GM21619 (cell line): ENCODE measurements around the gene RAD51B.
"Not testable (repeated sequence)": the region's sequence is repeated elsewhere in the genome, so short reads cannot be mapped to it uniquely, and the experiment has no call there.

Experiments
- ATAC-seq: cut with Tn5 transposase; IDR thresholded peaks from one replicate; pipeline ENCODE4 v1.9.1; 2021; ENCODE audit not compliant: unreplicated experiment

RAD51B gene

DNA sequence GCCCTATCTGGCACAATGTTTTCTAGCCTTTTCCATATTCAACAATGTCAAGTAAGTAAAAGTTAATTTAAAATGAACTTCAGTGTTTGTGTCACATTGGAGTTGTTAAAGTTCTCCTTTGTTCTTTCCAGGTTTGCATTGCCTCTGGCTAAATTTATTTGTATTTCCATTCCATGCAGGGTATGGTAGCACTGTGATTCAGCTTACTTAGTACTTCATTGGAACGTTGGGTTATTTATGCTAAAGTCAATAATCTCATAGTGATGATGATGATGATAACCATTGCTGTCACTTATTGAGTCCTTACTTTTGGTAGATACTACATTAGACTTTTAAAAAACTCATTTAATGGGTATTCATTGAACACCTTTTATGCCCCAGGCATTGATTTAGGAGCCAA lies 286.9 kb downstream of the RAD51B start:
- ATAC-seq = no peak

DNA sequence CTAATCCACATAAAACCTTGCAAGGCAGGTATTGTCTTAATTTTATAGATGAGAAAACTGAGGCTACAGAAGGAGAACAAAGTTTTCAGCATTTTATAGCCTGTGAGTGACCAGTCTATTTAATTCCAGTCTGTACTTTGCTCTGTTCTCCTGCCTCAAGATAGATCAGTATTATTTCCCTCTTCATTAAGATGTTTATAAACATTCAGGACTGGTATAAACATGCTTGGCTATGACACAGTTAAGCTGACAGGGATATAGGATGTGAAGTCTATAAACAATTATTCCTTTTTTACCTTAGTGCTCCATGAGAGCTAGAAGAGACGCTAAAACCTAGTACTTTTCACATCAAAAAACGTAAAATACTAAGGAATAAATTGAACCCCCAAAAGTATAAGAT lies 287.3 kb downstream of the RAD51B start:
- no peak for ATAC-seq

DNA sequence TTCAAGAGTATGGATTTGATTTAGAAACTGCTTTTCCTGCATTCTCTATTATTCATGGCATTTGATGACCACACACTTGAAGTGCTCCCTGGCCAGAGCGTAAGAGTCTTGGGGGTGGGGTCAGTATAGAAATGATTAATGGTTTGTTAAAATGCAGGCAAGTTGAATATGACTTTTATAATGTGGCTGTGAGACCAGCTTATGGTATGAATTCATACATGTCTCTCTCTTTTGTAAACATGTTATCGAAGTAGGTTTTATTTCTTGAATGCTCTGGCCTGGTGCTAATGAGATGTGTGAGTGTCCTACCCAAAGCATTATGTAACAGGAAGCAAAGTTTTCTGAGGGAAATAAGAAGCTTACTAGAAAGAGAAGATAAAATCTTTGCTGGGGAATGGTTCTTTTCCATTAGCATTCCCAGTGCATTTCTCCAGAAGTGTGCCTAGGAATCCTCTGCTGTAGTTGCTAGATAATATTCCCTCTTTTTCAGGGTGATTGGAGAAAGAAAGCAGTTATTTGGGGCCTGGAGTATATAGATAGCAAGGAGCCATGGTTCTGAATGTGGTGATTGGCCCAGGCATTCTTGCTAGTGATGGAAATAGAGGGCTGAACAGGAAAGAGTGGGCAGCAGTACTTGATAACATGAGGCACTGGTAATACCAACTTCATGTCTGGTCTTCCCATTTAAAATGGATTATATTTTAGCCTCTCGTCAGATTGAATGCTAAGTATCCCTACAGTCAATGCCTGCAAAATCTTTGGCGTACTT lies 289.7 kb downstream of the RAD51B start:
- no peak for ATAC-seq

DNA sequence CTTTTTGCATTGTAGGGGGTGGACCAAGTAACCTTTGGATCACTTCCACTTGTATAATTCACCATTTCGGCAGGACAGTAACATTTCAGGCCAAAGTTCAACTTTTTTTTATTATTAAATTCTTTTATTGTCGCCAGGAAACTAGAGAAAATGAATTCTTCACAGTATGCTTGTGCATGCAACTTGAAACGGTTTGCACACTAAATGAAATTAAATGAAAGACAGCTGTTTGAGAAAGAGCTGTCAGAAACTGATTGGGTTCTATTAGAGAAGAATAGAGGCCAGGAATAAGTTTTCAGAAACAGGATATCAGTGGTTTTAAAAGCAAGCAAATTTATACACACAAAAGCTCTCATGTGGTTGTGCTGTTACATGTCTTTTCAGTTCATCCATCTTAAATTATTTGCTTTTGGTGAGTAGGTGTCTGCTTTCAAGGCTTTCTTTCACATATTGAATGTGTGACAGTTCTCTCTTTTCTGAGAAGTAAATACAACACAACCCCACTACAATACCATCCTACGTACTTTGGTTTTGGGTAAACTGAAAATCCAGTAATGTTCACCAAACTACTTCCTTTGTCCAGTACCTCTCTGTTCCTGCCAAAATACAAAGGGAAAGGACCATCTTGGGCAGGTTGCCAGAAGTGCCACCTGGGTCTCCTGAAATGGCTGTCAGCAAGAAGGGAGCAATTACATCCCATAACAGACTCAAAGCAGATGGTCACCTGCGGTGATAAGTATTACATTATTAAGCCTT lies 291.7 kb downstream of the RAD51B start:
- ATAC-seq = no peak

DNA sequence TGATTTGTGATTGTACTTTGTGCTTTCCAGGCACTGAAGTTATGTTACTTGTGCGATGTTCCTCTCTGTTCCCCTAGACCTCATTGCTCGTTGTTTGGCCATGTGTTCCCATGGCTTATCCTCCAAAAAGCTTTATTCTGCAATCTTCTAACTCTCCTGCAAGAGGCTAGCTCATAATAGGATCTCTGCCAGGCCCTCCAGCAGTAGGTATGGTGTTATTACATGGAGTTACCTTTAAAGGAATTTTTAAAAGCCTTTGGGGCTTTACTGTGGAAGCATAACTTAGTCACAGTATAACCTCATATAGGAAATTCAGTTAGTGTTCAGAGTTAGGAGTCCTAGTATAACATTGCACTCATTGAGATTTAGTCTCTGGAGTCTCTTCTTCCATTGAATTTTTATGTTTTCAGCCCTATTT lies 292.3 kb downstream of the RAD51B start:
- ATAC-seq = no peak

DNA sequence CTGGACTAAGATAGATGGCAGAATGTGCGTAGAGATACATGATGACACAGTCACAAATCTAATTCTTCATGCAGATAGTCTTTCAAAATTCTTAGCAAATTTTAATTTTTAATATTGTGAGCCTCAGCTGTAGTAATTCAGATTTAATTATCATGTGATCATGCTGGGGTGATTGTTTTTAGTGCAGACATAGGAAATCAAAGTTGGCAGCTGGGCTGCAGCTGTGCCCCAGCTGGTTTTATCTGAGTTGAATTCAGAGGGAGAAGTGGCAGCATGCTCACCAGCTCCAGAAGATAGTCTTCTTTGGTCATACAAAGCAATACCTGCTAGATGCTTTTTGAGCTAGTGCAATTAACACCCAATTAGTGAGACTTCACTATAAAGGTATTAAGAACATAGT lies 292.9 kb downstream of the RAD51B start:
- ATAC-seq = no peak

DNA sequence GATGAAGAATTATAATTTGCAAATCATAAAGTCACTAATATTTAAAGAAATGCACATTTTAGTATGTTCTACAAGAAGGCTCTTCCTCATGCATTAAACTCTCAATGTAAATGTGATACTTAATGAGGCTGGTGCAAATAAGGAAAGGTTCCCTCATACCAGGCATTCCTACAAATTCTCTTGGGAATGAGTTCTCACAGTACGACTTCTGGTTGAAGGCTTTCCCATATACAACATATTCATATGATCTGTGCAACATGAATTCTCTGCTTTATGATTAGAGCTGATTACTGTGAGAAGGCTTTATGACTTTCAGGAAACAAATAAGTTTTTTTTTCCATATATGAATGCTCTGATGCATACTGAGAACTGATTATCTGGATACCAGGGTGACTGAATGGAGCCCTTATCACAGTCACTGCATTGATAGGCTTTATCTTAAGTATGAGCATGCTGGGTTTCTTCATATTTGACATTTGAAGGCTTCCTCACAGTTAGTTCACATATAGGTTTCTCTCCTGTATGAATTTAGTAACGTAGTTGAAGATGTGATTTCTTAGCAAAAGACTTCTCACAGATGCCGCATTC lies 293.9 kb downstream of the RAD51B start:
- no peak for ATAC-seq

DNA sequence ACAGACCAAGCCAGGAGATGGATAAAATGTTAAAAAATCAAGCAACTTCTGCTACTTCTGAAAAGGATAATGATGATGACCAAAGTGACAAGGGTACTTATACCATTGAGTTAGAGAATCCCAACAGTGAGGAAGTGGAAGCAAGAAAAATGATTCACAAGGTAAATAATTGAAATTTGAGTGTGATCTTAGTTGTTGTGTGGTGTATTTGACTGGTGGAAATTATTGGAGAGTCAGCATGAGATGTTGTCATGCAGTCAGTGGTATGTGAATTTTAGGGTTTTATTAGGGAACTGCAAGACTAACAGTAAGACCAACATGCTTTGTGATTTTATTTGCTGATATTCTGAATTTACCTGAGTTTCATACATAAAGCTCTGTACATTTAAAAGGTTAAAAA lies 296.4 kb downstream of the RAD51B start:
- ATAC-seq = not testable (repeated sequence)

DNA sequence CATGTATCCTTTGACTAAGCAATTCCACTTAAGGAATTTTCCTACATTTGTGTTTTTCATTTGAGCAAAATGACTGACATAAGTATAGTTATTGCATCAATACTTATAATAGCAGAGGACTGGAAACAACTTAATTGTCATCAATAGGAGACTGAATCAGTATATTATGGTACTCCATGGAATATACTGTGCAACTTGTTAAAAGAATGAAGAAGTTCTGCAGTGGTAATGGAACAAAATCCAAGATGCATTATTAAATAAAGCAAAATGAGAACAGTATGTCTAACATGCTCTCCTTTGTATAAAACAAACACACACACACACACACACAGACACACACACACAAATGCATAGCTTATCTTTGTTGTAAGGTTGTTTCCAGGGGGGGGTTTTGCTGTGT lies 303.1 kb downstream of the RAD51B start:
- ATAC-seq = no peak

DNA sequence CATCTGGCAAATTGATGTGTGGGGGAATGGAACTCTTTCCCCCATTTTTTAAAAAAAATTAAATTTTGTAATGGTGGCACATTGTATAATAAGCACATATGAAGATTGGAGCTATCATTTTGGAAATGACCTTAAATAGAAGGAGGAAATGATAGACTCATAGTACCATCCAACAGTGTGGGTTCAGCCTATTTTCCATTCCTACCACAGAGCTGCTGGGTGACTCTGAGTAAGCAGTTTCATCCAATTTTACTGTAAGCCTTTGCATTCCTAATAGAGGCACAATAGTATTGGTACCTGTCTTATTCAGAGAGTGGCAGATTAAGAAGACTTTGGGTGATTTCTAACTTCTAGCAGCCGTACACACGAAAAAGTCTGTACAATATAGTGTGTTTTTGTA lies 304.5 kb downstream of the RAD51B start:
- no peak for ATAC-seq

DNA sequence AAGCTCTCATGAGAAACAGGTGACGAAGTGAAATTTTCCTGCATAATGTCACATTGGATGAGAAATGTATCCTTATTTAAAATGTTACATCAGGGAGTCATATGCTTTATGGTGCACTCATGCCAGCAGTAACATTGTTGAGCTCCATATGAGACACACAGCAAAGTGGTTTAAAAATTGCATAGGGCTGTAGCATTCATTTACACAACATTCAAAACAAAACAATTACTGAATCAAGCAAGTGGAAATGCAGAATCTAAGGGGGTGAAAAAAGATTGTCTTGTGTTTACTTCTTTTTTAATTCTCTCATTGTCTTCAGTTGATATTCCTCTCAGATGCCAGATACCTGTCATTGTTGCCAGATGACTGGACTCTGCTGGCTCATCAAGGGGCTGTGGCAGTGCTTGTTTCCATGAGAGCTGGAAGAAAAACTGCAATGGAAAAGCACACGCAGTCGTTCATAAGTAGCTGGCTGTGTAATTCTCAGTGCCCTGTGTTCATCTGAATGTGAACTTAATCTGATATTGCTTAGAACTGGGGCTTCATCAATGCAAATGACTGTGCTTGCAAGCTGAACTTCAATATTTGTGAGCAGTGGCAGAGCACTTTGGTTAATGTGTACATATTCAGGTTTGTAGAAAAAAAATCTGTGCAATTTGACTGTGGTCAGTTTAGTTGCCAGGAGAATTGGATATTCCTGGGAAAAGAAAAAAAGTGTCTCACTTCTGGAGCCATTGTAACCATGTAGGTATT lies 305.6 kb downstream of the RAD51B start:
- ATAC-seq = no peak

DNA sequence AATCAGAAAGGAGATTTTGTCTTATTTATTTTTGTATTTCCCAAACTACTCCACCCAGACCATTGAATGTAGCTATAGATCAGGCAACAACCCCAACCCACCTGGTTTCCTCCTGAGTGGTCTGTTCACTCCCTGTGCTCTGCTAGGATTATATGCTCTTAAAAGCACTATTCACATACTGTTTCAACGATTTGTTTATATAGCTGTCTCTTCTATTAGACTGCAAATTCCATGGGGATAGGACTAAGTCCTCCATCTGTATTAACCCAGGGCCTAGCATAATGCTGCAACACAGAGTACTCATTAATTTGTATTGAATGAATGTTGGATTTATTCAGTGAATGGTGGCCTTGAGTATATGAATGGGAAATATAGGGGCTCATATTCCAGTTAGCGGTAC lies 307.6 kb downstream of the RAD51B start:
- ATAC-seq = no peak

DNA sequence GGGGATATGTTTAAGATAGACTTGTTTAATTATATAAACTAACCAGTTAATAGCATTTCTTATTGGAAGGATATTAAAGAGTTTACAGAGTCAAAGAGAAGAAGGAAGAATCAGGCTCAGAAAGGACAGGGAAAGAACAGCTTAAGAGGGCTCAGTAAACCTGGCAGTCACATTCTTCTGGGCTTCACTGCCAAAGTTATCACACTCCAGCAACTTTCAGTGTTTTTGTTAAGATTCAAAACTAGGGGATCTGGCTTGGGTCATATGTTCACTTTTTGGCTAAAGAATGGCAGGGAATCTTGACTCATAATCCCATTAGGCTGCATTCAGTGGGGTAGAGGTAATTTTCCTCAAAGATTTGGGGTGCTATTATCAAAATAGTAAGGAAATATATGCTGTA lies 312.3 kb downstream of the RAD51B start:
- no peak for ATAC-seq

DNA sequence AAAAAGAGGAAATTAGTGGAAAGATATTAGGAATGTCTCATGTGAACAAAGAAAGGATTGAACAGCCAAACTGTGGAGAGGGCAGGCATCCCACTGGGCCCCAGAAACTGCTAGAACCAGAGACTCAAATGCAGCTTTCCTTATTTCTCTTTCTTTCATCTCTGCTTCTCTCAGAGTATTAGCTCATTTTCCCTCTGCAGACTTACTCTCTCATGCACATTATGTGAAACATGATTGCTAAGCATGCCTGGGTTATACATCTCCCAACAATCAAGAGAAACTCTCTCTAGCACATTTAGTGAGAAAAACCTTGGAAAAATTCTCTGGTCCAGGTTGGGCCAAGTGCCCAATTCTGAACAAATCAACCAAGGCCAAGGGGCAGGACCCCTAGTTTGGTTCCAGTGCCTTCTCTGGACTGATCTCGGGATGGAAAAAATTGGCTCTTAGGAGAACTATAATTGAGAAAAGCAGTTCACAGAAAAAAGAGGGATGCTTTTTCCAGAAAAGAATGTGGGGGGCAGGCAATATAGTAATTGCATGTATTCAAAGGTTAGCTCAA lies 313.1 kb downstream of the RAD51B start:
- no peak for ATAC-seq

DNA sequence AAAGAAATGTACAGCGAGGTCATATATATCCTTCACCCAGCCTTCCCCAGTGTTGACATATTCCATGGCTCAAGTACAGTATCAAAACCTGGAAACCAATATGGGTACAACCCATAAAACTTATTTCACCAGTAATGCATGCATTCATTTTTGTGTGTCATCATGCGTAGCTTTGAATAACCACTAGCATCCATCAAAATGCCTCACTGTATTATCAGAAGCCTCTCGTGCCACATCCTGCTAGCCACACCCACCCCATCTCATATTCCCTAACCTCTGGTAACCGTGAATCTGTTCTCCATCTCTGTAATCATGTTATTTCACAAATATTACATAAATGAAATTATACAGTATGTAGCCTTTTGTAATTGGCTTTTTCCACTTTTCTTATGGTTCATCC lies 314.3 kb downstream of the RAD51B start:
- no peak for ATAC-seq

DNA sequence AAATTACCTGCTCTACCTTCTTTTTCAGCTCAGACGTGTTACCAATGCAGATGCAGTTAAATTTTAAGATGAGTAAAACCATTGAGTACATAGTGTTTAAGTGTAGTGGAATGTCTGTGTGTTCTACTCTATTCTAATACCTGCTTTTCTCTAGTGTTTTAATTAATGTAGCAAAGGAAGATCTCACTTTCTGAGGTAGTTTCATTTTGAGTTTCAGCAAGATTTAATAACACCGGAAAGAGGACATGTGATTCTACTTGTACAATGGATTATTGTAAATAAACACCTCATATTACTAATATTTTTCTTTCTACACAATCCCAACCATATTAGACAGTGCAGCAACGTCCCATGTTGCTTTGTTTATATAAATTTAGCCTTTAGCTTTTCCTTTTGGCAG lies 315.4 kb downstream of the RAD51B start:
- no peak for ATAC-seq

DNA sequence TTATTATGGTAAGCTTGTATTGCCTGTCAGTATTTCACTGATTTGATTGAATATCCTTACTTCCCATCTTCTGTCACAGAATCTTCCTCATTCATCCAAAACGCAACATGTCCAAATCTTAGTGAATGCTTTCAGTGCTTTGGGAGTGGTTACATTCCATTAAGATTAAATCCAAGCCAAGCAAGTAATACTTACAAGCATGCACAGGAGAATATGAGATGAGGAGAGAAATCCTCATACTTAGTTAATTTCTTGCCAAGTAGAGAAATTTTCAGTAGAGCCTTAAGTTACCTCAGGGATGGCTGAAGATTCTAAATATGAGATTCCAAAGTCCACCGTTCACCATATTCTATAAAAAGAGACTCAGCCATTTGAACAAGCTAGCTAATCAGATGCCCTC lies 316.0 kb downstream of the RAD51B start:
- no peak for ATAC-seq

DNA sequence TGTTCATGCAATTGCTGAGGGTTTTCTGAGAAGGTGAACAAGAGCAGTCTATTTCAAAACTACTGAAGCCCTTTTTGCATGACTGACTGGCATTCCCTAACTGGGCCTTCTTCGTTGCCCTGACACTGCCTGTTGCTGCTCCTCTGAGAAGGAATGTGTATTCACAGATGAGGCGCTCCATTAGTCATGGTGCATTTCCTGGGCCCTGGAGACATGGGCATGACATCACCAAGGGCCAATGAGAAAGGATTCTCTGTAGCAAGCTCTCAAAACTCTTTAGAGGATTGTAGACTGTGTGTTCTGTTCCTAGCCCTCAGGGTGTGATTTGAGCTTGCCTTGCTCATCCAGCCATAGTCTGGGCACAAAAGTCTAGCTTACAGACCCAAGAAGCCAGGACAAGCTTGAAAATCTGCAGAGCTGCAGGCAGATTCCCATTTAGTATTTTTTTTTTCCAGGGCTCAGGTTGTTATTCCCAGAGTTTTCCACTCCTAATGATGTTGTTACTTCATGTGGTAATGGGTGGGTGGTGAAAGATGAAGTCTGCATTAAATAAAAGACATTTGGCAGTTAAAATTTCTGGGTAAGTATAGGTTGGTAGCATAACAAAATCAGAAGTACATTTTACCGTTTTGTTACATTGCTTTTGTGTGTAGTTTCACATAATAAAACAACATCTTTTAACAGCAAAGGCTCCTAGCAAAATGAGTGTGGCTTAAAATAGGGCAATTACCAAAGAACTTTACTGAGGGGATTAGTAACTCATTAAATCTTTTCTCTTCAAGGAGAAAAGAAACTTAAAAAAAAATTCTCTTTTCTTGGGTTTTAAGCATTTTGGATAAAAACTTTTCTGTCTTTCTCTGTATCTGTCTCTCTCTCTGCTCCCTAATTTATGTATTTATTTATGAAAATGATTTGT lies 318.4 kb downstream of the RAD51B start:
- ATAC-seq = no peak

DNA sequence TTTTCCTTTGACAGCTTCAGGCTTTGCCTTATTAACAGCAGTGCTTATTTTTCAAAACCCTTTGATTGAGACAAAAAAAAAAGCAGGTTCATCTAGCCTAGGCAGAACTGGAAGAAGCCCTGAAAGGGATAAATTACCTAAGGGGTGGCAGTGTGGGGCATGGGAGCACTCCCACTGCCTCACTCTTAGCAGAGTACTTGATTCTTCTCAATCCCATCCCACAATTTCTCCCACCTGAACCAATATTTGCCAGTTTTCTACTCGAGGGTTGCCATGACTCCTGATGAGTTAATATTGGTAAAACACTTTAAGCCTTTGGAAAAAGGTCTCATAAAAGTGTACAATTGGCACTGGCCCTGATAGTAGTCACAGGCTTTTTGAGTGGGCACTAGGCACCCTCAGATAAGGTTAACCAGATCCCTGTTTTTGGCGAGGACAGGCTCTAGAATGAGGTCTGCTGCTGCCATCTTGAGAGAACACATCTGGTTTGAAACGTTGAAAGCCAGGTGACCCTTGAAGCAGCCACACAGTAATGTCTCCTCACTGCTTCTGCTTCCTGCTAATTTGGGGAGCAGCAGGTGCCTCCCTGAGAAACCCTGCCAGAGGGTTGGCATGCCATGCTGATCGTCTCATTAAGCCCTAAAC lies 320.0 kb downstream of the RAD51B start:
- no peak for ATAC-seq
